ENCODE data around the gene RIN3. TPM values are rescaled to one million over a fixed set of nuclear protein-coding genes. Genes with fewer than 3 reads are reported as not detected.

The RIN3 gene
- polyA plus RNA-seq, 3 donors = 42.8 to 144 (median 54.6) TPM

- Histone ChIP-seq H3K9me3 (replicated peaks in 1 of 2; ENCODE audit: control insufficient read depth in 1 of 2, insufficient read depth in 1 of 2, low read length in 2 of 2) (no peaks in the 10 kb centered on the region), H3K36me3 (replicated peaks in 1 of 2; ENCODE audit: control insufficient read depth in 1 of 2, insufficient read depth in 2 of 2, low read length in 2 of 2) (no peaks in the 10 kb centered on the region), H3K27me3 (ENCODE audit: control insufficient read depth in 2 of 2, insufficient read depth in 2 of 2, low read length in 2 of 2) (peaks cover 2 to 12% of the 10 kb centered on the region in 2 donors), H2AFZ (ENCODE audit: insufficient read depth, low read depth, low read length, poor library complexity, severe bottlenecking) (no peak overlapping the region), H3K4me2 (replicated peaks; ENCODE audit: extremely low read depth, low read length, poor library complexity, severe bottlenecking) (no peak overlapping the region), H4K20me1 (ENCODE audit: insufficient read depth, low read length) (no peaks in the 10 kb centered on the region), H3K79me2 (ENCODE audit: insufficient read depth, low read length) (no peaks in the 10 kb centered on the region), H3K9ac (ENCODE audit: insufficient read depth, low read length, poor library complexity, severe bottlenecking) (no peak overlapping the region), H3K4me1 (ENCODE audit: control insufficient read depth in 1 of 2, insufficient read depth in 2 of 2, low read length in 2 of 2) (peaks cover 8 to 9% of the 10 kb centered on the region in 2 donors), H3K4me3 (replicated peaks in 1 of 3; ENCODE audit: low read depth in 2 of 3, low read length in 3 of 3) (no peak overlapping the region), H3K27ac (ENCODE audit: low read depth in 1 of 2, low read length in 2 of 2) (no peak overlapping the region)
- no peak overlapping the region for H3K27ac Mint-ChIP-seq
- peaks cover 5 to 11% (median 10%) of the 10 kb centered on the region in 7 donors for H3K9me3 Mint-ChIP-seq
- no peak for TF ChIP-seq CTCF (IDR thresholded peaks at IDR 0.05)
- intact Hi-C loops (cut with micrococcal nuclease) = loop anchor here in 1 of 2 donors (1.0 kb wide), 1 partner anchor 15 kb away; no protein-coding TSS in a partner anchor
- H3K36me3 Mint-ChIP-seq = peaks cover 0 to 3% of the 10 kb centered on the region in 2 donors
- peaks cover 5% of the 10 kb centered on the region for H3K4me1 Mint-ChIP-seq
- H3K27me3 Mint-ChIP-seq (ENCODE audit: low read depth in 3 of 3) = peaks cover 6 to 52% (median 39%) of the 10 kb centered on the region in 3 donors
- 93% methylated on average over 4 of the region's 7 CpGs for whole genome bisulfite sequencing (ENCODE audit: insufficient coverage)
- no peak overlapping the region for H3K4me3 Mint-ChIP-seq
- DNase-seq = no peak
These were observed 221.0 kb downstream of the RIN3 start for GRCh38 chr14:92734618-92735017.

DNA sequence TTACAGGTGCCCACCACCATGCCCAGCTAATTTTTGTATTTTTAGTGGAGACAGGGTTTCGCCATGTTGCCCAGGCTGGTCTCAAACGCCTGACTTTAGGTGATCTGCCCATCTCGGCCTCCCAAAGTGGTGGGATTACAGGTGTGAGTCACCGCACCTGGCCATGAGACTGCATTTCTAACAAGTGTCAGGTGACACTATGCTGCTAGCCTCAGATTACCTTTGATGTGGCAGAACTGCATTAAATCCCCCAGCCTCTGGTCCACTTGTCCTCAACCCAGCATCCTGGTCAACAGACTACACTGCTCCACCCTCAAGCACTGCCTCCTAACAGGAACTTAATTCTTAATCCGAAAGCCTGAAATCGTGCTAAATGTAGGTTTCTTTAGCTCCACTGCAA, 221.8 kb downstream of the RIN3 start:
- Histone ChIP-seq H4K20me1 (ENCODE audit: insufficient read depth, low read length) (no peaks in the 10 kb centered on the region), H3K27me3 (ENCODE audit: control insufficient read depth in 2 of 2, insufficient read depth in 2 of 2, low read length in 2 of 2) (peaks cover 2 to 10% of the 10 kb centered on the region in 2 donors), H3K79me2 (ENCODE audit: insufficient read depth, low read length) (no peaks in the 10 kb centered on the region), H3K36me3 (replicated peaks in 1 of 2; ENCODE audit: control insufficient read depth in 1 of 2, insufficient read depth in 2 of 2, low read length in 2 of 2) (no peaks in the 10 kb centered on the region), H2AFZ (ENCODE audit: insufficient read depth, low read depth, low read length, poor library complexity, severe bottlenecking) (no peak overlapping the region), H3K4me3 (replicated peaks in 1 of 3; ENCODE audit: low read depth in 2 of 3, low read length in 3 of 3) (no peak overlapping the region), H3K4me1 (ENCODE audit: control insufficient read depth in 1 of 2, insufficient read depth in 2 of 2, low read length in 2 of 2) (peaks cover 1 to 2% of the 10 kb centered on the region in 2 donors), H3K27ac (ENCODE audit: low read depth in 1 of 2, low read length in 2 of 2) (no peak overlapping the region), H3K9me3 (replicated peaks in 1 of 2; ENCODE audit: control insufficient read depth in 1 of 2, insufficient read depth in 1 of 2, low read length in 2 of 2) (no peaks in the 10 kb centered on the region), H3K4me2 (replicated peaks; ENCODE audit: extremely low read depth, low read length, poor library complexity, severe bottlenecking) (no peak overlapping the region), H3K9ac (ENCODE audit: insufficient read depth, low read length, poor library complexity, severe bottlenecking) (no peak overlapping the region)
- DNase-seq = no peak
- TF ChIP-seq CTCF (IDR thresholded peaks at IDR 0.05) = no peak
- Mint-ChIP-seq H3K36me3 (peaks cover 0 to 2% of the 10 kb centered on the region in 2 donors), H3K27me3 (ENCODE audit: low read depth in 3 of 3) (peaks cover 6 to 47% (median 41%) of the 10 kb centered on the region in 3 donors), H3K9me3 (peaks cover 5 to 11% (median 10%) of the 10 kb centered on the region in 7 donors), H3K4me1 (no peaks in the 10 kb centered on the region), H3K27ac (no peak overlapping the region), H3K4me3 (no peak overlapping the region)
- 98% methylated on average over 4 of the region's 6 CpGs for WGBS (ENCODE audit: insufficient coverage)
- intact Hi-C loops (cut with micrococcal nuclease) = loop anchor here in 1 of 2 donors (1.0 kb wide), 1 partner anchor 14 kb away; no protein-coding TSS in a partner anchor
